HepG2 (cell line): ENCODE results near the gene NFIL3. TPM values are rescaled to one million over a fixed set of nuclear protein-coding genes. Genes with fewer than 3 reads are reported as not detected.

Experiments
- EP300 ChIP-seq, 3 experiments: sonication (generic) in 1 of 3; formaldehyde crosslinking in 1 of 3; IDR thresholded peaks; 2 replicates each; pipeline versions ENCODE4 v1.5.1 to v1.6.1; 2011 to 2020; ENCODE audit warnings: low read depth in 2 of 3, low read length in 2 of 3, borderline replicate concordance in 1 of 3, improper control_type of control experiment in 1 of 3, mild to moderate bottlenecking in 1 of 3, missing genetic modification reagents in 1 of 3, moderate library complexity in 1 of 3
- MAZ ChIP-seq, 2 experiments: sonication (generic) in 1 of 2; formaldehyde crosslinking in 1 of 2; IDR thresholded peaks; 2 replicates each; pipeline versions ENCODE4 v1.5.0 to v1.6.1; 2012 to 2020; ENCODE audit warnings: low read depth in 2 of 2, mild to moderate bottlenecking in 2 of 2, borderline replicate concordance in 1 of 2, improper control_type of control experiment in 1 of 2, low read length in 1 of 2, missing genetic modification reagents in 1 of 2, moderate library complexity in 1 of 2
- MTA3 ChIP-seq: sonication (generic); formaldehyde crosslinking; IDR thresholded peaks from 2 replicates; pipeline ENCODE4 v1.4.0; 2020; ENCODE audit warnings: missing genetic modification reagents
- MYC ChIP-seq: sonication (generic); formaldehyde crosslinking; IDR thresholded peaks from 2 replicates; pipeline ENCODE4 v1.9.0; 2021; ENCODE audit warnings: missing genetic modification reagents, borderline replicate concordance
- RAD21 ChIP-seq: fragments of 450-650 bp; formaldehyde crosslinking; IDR thresholded peaks from 2 replicates; pipeline ENCODE4 v1.5.0; 2020; ENCODE audit warnings: mild to moderate bottlenecking
- RBM22 ChIP-seq: fragments of 200-400 bp; formaldehyde crosslinking; optimal IDR thresholded peaks from 2 replicates; pipeline ENCODE3; 2017; ENCODE audit warnings: mild to moderate bottlenecking, low read length, moderate library complexity
- SOX5 ChIP-seq: IDR thresholded peaks from 2 replicates; pipeline ENCODE4 v1.6.1; 2016; ENCODE audit warnings: borderline replicate concordance
- ZFP36L2 ChIP-seq: sonication (generic); formaldehyde crosslinking; IDR thresholded peaks from 2 replicates; pipeline ENCODE4 v1.4.0; 2020; ENCODE audit warnings: missing genetic modification reagents
- ZNF619 ChIP-seq: sonication (generic); formaldehyde crosslinking; IDR thresholded peaks from 2 replicates; pipeline ENCODE4 v1.4.0; 2020; ENCODE audit warnings: mild to moderate bottlenecking, missing genetic modification reagents
- ZNF629 ChIP-seq: sonication (generic); formaldehyde crosslinking; conservative IDR thresholded peaks from 2 replicates; pipeline ENCODE4 v1.5.0; 2020; ENCODE audit warnings: missing genetic modification reagents
- ZNF850 ChIP-seq: sonication (generic); formaldehyde crosslinking; conservative IDR thresholded peaks from 2 replicates; pipeline ENCODE4 v1.9.0; 2021; ENCODE audit warnings: mild to moderate bottlenecking, missing genetic modification reagents
- ZNF879 ChIP-seq: sonication (generic); formaldehyde crosslinking; IDR thresholded peaks from 2 replicates; pipeline ENCODE4 v1.8.1; 2023; ENCODE audit warnings: missing genetic modification reagents
- polyA plus RNA-seq, 8 experiments: library from polyadenylated mRNA; depleted of rRNA in 3 of 8; stranded (reverse) in 7 of 8; unstranded in 1 of 8; fragments of >200 nt; fragmentation: Illumina TruSeq in 4 of 8; extraction: Trizol in 4 of 8; gene quantifications; 2 replicates each; pipeline versions ENCODE4 v1.2.1 to v1.2.3, GENCODE V29; 2011 to 2016; ENCODE audit warnings: low read depth in 4 of 8, missing spikeins in 1 of 8, mixed read lengths in 1 of 8; ENCODE audit not compliant: insufficient read depth in 1 of 8
- total RNA-seq, 5 experiments: library from RNA; depleted of rRNA; stranded (reverse); fragments of >200 nt; fragmentation: Illumina TruSeq; extraction: Trizol; gene quantifications; 2 replicates each; pipeline ENCODE4 v1.2.3, GENCODE V29; 2016; ENCODE audit warnings: low read depth in 1 of 5
- TF ChIP-seq, protein P1 (sequence below): sonication (generic); formaldehyde crosslinking; IDR thresholded peaks from 2 replicates; pipeline ENCODE4 v1.8.0; 2022; ENCODE audit warnings: mild to moderate bottlenecking, missing genetic modification reagents, moderate library complexity
- TF ChIP-seq, protein P2 (sequence below): fragments of 450-650 bp; IDR thresholded peaks from 2 replicates; pipeline ENCODE4 v1.6.1; 2017; ENCODE audit warnings: mild to moderate bottlenecking
- TF ChIP-seq, protein P3 (sequence below), 2 experiments: fragments of 450-650 bp in 1 of 2; sonication (generic) in 1 of 2; formaldehyde crosslinking in 1 of 2; IDR thresholded peaks; 2 replicates each; pipeline versions ENCODE4 v1.6.1 to v1.8.0; 2016 to 2022; ENCODE audit warnings: antibody characterized with exemption in 1 of 2, mild to moderate bottlenecking in 1 of 2, missing genetic modification reagents in 1 of 2

Gene NFIL3
- total and polyA plus RNA-seq, 2 of the 13 experiments (the other 11 are each of a cell fraction or from before 2014, with no cell fraction given), result 46.6 to 54.2 TPM

- peak; percentile 30; the same call in 1 of the 2 replicates for TF ChIP-seq MYC
- TF ChIP-seq RAD21 (CRISPR knock-in tag), result no peak
- TF ChIP-seq ZNF879 (CRISPR knock-in tag), result no peak
- TF ChIP-seq ZNF629 (CRISPR knock-in tag), result no peak
- TF ChIP-seq ZNF619 (CRISPR knock-in tag), result no peak
- TF ChIP-seq, protein P1, sequence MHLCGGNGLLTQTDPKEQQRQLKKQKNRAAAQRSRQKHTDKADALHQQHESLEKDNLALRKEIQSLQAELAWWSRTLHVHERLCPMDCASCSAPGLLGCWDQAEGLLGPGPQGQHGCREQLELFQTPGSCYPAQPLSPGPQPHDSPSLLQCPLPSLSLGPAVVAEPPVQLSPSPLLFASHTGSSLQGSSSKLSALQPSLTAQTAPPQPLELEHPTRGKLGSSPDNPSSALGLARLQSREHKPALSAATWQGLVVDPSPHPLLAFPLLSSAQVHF (CRISPR knock-in tag), result no peak
- peak; percentile 38; the same call in 1 of the 2 replicates for TF ChIP-seq MAZ (IDR thresholded peaks at IDR 0.05; ENCODE audit: borderline replicate concordance, low read depth, low read length)
- TF ChIP-seq MAZ (CRISPR knock-in tag; IDR thresholded peaks at IDR 0.05; ENCODE audit: low read depth), result peak; percentile 50
- no peak for TF ChIP-seq RBM22
- no peak for TF ChIP-seq ZFP36L2
- TF ChIP-seq, protein P2, sequence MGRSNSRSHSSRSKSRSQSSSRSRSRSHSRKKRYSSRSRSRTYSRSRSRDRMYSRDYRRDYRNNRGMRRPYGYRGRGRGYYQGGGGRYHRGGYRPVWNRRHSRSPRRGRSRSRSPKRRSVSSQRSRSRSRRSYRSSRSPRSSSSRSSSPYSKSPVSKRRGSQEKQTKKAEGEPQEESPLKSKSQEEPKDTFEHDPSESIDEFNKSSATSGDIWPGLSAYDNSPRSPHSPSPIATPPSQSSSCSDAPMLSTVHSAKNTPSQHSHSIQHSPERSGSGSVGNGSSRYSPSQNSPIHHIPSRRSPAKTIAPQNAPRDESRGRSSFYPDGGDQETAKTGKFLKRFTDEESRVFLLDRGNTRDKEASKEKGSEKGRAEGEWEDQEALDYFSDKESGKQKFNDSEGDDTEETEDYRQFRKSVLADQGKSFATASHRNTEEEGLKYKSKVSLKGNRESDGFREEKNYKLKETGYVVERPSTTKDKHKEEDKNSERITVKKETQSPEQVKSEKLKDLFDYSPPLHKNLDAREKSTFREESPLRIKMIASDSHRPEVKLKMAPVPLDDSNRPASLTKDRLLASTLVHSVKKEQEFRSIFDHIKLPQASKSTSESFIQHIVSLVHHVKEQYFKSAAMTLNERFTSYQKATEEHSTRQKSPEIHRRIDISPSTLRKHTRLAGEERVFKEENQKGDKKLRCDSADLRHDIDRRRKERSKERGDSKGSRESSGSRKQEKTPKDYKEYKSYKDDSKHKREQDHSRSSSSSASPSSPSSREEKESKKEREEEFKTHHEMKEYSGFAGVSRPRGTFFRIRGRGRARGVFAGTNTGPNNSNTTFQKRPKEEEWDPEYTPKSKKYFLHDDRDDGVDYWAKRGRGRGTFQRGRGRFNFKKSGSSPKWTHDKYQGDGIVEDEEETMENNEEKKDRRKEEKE, result no peak
- TF ChIP-seq, protein P3, sequence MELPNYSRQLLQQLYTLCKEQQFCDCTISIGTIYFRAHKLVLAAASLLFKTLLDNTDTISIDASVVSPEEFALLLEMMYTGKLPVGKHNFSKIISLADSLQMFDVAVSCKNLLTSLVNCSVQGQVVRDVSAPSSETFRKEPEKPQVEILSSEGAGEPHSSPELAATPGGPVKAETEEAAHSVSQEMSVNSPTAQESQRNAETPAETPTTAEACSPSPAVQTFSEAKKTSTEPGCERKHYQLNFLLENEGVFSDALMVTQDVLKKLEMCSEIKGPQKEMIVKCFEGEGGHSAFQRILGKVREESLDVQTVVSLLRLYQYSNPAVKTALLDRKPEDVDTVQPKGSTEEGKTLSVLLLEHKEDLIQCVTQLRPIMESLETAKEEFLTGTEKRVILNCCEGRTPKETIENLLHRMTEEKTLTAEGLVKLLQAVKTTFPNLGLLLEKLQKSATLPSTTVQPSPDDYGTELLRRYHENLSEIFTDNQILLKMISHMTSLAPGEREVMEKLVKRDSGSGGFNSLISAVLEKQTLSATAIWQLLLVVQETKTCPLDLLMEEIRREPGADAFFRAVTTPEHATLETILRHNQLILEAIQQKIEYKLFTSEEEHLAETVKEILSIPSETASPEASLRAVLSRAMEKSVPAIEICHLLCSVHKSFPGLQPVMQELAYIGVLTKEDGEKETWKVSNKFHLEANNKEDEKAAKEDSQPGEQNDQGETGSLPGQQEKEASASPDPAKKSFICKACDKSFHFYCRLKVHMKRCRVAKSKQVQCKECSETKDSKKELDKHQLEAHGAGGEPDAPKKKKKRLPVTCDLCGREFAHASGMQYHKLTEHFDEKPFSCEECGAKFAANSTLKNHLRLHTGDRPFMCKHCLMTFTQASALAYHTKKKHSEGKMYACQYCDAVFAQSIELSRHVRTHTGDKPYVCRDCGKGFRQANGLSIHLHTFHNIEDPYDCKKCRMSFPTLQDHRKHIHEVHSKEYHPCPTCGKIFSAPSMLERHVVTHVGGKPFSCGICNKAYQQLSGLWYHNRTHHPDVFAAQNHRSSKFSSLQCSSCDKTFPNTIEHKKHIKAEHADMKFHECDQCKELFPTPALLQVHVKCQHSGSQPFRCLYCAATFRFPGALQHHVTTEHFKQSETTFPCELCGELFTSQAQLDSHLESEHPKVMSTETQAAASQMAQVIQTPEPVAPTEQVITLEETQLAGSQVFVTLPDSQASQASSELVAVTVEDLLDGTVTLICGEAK (IDR thresholded peaks at IDR 0.05), result no peak
- TF ChIP-seq, protein P3 (CRISPR knock-in tag; IDR thresholded peaks at IDR 0.05), result no peak
- no peak for TF ChIP-seq MTA3
- TF ChIP-seq EP300 (IDR thresholded peaks at IDR 0.05; ENCODE audit: low read depth in 2 of 2, low read length in 2 of 2), result no peak
- no peak for TF ChIP-seq EP300 (CRISPR knock-in tag; IDR thresholded peaks at IDR 0.05; ENCODE audit: borderline replicate concordance)
- no peak for TF ChIP-seq SOX5 (CRISPR knock-in tag)
- TF ChIP-seq ZNF850 (CRISPR knock-in tag), result no peak
Observed at GRCh38 chr9:91421128-91421765, 2.4 kb downstream of the NFIL3 start (continued).
